Esophagus mucosa (tissue), 1 donor: ENCODE measurements around the gene NOX5. TPM values are rescaled to one million over a fixed set of nuclear protein-coding genes. Genes with fewer than 3 reads are reported as not detected.

ENCODE experiments used
- ATAC-seq: fragments of 200-7000 bp; cut with Tn5 transposase; one replicate; pipeline ENCODE4 v1.9.1; 2020
- total RNA-seq: library from RNA; stranded (reverse); gene quantifications from one replicate; pipeline ENCODE4 v1.2.4, GENCODE V29; 2023
- donor health status: DM: yes; HTN: yes; CAD: no.

Gene NOX5
- total RNA-seq, 1 donor from 2014 or later = 0.44 TPM

DNA sequence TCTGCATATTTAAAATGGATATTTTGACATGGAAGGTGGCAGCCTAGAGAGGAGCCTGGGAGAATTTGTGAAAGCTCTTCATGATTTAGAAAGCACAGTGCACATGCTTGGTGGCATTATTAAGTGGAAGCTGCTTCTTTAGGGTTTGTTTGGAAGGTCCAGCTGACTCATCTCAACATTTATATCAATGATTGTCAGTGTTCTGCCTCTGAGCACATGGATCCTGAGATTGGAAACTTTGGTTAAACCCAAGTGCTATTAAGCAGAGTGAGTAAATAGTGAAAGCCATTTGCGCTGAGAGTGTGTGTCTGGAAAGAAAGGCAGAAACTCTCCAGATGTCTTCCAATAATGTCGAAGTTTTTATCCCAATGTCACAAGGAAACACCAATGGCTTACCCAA, 7.4 kb downstream of the NOX5 start:
- ATAC-seq = no peak

DNA sequence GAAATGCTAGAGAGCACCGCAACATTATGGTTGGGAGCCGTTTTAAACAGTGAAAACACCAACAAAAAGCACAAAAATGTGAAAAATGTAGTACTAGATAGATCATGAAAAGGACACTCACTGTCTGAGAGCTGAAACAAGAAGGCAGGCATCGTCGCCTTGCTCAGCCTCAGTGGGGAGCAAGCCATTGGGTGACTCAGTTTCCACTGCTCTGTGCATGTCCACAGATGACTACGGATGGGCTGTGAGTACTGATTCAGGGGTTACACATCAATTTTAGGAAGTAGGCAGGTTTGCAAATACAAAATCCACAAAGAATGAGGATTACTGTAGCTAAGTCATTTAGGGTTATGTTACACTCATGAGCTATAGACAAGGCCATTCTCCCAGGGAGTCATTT, 10.8 kb downstream of the NOX5 start:
- no peak for ATAC-seq

DNA sequence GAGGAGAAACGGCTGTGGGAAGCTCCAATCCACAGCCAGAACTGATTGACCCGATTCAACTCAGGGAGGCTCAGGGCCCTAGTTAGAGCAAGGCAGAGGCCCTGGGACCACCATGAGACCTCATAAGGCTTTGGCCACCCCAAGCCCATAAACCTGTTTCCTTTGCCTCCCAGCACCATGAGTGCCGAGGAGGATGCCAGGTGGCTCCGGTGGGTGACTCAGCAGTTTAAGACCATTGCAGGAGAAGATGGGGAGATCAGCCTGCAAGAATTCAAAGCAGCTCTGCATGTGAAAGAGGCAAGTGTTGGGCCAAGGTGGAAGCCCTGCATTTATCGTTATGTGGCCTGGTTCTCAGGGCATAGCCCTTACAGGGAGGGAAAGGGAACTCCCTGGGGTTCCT, 11.9 kb downstream of the NOX5 start:
- no peak for ATAC-seq

DNA sequence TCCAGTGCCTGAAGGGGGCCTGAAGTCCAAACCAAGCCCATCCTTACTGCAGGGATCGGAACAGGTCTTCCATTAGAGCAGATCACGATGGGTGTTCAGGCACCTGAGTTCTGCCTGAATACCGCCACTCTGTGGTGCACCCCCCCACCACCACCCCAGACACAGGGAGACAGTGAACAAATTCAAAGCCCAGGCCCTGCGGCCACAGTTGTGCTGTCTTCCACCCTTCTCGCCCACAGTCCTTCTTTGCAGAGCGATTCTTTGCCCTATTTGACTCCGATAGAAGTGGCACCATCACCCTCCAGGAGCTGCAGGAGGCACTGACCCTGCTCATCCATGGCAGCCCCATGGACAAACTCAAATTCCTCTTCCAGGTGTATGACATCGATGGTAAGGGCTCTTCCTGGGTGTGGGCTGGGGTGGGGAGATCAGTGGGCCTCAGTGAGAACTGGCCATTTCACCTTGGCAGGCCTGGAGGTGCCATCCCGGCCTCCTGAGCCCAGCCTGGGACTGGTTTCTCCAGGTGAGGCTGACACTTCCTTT, 13.6 kb downstream of the NOX5 start:
- ATAC-seq = no peak

DNA sequence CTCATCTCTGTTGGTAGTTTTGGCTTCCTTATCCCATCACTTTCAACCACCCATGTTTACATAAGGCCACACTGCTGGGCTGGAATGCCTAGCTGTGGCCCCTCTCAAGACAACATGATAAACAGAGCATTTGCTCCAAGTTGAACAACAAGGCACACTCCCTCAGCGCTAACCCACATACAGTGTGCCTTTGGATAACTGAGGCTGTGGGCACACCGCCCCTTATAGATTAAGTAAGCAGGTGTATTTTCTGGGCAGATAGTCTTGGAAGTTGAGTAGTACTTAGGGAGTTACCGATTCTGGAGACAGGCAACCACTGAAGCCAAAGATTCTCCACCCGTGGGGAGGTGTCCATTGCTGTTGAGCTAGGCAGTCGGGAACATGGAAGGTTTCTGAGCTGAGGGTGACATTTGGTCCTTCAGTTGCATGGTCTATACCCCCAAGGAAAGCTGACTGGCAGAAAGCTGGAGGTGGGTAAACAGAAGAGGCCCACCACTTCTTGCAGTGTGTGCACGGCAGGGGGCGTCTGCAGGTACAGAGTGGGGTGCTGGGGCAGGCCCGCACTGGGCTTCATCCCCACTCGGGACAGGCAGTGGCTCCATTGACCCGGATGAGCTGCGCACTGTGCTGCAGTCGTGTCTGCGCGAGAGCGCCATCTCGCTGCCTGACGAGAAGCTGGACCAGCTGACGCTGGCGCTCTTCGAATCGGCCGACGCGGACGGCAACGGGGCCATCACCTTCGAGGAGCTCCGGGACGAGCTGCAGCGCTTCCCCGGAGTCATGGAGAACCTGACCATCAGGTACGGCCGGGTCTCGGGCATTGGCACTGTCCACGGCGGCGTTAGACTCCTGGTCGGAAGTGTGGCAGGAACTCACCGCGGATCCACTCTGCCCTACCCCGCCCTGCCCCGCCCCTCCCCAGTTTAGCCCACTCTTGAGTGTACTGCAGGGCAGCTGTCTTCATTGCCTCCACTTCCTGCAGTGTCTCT, 16.8 kb downstream of the NOX5 start:
- peak; percentile 29 for ATAC-seq

DNA sequence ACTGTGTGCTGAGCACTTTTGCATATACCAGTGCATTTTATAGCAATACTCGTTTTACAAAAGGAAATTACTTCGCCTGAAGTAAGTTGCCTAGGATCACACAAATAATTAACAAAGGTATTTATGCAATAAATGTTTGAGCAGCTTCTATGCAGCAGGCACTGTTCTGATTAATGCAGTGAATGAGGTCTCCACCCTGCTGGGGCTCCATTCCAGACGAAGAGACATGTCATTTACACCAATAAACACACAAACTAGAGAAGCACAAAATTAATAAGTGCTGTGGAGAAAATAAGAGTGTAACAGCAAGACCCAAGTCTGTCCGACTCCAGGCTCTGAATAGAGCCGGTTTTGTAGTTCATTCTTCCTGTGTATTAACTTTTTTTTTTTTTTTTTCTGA, 17.5 kb downstream of the NOX5 start:
- no peak for ATAC-seq

DNA sequence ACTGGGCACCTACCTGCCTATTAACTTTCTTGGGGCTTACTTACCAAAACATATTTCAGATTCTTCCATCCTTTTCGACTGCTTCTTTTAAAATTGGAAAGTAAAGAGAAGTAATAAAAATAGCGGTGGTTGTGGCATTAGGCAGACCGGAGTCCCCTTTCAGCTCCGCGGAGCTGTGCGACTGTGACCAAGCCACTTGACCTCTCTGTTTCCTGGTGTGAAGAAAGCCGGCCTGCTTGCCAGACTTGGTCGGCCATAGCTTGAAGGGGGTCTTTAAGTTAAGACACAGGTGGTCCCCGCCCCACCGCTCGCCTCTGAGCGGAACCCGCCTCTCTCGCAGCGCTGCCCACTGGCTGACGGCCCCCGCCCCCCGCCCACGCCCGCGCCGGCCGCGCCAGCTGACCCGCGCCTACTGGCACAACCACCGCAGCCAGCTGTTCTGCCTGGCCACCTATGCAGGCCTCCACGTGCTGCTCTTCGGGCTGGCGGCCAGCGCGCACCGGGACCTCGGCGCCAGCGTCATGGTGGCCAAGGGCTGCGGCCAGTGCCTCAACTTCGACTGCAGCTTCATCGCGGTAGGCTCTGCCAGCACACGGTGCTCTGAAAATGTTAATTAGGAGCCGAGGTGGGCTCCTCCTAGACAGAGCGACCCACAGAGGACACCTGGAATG, 18.3 kb downstream of the NOX5 start:
- ATAC-seq = no peak

DNA sequence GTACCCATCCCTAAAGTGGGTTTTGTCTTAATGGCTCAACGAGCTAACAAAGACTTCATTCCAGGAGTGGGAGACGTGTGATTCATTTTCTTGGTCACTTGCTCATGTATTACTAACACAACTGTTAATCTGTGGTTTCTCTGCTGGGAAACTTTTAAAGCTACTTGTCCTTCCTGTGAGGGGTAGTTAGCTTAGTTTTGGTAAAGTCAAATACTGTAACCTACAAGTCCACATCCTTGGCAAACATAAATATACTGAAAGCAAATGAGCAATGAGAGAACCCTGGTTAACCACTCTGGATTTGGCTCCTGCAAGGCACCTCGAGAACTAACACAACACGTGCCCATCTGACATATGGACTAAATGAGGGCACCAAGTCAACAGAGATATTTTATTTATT, 19.9 kb downstream of the NOX5 start:
- ATAC-seq = peak; percentile 21

DNA sequence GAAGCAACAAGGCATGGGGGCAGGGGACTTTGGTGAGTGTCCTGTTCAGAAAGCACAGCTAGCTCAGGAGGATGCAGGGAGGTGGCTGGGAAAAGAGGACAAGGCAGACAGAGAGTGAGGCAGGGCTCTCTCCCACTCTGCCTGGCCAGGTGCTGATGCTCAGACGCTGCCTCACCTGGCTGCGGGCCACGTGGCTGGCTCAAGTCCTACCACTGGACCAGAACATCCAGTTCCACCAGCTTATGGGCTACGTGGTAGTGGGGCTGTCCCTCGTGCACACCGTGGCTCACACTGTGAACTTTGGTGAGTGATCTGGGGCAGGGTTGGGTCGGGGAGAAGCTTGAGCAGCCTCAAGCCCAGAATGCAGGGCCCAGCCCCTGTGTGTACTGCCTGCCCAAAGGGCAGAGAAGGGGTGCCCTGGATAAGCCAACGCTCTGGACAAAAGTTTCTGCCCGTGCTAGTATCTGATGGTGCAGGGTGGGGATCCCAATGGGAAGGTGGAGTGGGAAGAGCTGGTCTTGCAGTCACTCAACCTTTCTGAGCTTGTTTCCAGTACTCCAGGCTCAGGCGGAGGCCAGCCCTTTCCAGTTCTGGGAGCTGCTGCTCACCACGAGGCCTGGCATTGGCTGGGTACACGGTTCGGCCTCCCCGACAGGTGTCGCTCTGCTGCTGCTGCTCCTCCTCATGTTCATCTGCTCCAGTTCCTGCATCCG, 20.9 kb downstream of the NOX5 start:
- peak; percentile 94 for ATAC-seq

DNA sequence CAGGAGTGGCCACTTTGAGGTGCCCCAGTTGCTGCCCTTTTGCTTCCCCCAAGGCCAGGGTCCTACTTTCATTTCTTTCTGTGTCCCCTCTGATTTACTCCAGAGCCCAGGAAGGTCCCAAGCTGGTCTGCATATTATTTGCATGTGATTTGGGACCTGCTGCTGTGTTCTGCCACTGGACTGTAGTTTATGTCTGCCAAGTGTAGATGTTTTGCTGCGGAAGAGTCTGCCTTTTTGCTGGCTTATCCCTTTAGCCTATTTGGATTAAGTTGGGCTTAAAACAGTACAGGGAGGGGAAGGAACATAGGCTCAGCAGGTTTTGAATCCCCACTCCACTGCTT, 21.4 kb downstream of the NOX5 start:
- no peak for ATAC-seq

DNA sequence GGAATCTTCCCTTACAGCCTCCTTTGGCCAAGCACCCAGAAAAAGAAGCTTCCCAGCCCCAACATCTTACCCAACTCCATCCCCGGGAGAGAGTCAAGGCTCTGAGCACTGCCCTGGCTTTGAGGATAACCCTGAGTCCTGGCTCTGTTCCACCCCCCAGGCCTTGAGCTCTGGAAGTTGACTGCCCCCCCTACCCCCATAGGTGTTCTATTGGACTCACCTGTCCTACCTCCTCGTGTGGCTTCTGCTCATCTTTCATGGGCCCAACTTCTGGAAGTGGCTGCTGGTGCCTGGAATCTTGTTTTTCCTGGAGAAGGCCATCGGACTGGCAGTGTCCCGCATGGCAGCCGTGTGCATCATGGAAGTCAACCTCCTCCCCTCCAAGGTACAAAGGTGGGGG, 22.3 kb downstream of the NOX5 start:
- no peak for ATAC-seq

DNA sequence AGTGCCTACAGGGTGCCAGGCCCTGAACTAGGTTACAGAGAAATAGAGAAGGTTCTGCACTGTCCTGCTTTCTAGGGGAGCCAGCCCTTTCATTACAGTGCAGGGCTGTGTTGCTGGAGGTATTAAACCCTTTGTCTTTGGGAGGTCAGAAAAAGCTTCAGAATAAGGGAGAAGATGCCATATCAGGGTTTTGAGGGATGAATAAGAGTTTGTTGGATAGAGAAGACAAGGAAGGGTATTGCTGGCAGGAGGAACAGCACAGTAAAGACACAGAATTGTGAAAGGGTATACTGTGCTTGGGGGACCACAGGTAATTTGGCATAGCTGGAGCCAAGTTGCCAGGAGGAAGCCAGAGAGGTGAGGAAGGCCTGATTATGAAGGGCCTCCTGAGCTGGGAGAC, 23.0 kb downstream of the NOX5 start:
- no peak for ATAC-seq

DNA sequence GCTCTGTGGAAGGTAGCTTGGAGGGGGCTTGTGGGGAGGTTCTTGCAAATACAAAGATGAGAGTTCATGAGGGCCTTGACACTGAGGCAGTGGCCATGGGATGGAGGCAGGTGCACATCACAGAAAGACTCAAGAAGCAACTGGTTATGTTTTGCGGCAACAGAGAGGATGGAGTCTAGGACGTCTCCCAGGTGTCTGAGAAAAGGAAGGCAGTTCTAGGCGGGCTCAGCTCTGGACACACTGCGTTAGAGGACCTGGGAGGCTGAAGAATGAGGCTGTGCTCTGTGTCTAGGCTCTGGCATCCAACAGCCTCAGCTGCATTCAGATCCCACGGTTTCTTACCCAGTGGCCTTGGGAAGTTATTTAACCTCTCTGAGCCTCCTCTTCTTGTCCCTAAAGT, 23.5 kb downstream of the NOX5 start:
- no peak for ATAC-seq

DNA sequence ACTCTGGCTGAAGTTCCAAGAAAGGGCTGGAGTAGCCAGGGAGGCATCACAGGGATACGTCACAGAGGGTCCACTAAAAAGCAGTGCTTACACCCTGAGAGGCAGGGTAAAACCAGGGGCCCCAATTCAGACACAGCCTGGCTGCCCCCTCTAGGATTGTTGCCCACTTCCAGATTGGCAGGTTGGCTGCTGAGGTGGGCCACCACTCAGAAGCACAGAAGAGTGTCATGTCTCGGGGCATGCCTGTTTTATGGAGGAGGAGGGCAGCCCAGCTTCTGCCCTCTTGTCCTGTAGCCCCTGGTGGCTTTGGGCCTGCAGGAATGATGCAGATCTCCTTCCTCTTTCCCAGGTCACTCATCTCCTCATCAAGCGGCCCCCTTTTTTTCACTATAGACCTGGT, 24.0 kb downstream of the NOX5 start:
- no peak for ATAC-seq

DNA sequence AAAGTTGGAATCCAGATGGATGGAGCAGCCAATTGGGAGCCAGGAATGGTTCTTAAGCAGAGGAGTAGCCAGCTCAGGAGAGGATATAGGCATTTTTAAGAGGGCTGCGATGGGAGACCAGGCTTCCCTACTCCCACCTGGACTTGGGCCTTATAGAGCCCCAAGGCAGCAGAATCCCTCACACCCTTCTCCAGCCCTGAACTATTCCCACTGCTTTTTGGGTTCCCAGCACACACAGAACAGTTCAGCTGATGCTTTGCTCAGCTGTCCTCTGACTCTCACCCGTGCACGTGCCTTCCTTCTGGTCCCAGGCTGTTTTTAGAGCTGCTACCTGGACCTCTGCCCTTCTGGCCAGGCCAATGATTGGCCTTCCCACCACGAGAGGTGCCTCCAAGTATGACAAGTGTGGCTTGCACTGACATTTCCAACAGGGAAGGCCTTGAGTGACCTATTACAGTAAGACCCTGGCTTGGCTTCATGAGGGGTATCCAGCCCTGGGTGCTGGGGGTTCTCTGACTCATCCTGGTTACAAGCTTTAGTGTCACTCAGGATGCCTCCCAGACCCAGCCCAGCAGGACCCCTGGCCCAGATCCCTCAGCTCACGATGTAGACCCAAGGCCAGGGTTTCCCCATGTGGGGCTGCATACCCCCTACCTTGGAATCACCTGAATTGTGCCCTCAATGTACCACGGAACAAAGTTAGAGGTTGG, 25.2 kb downstream of the NOX5 start:
- no peak for ATAC-seq

DNA sequence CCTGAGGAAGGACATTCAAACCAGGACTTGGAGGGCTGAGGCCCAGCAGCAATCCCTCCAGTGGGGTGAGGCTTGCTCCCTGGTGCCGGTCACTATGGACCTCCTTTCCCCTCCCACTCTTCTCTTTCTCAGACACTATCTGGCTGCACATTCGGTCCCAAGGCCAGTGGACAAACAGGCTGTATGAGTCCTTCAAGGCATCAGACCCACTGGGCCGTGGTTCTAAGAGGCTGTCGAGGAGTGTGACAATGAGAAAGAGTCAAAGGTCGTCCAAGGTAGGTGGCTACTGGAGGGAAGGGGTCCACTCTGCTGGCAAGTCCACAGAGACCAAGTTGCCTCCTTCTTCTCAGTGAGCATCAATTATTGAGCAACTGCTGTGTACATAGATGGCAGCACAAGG, 28.0 kb downstream of the NOX5 start:
- ATAC-seq = no peak

DNA sequence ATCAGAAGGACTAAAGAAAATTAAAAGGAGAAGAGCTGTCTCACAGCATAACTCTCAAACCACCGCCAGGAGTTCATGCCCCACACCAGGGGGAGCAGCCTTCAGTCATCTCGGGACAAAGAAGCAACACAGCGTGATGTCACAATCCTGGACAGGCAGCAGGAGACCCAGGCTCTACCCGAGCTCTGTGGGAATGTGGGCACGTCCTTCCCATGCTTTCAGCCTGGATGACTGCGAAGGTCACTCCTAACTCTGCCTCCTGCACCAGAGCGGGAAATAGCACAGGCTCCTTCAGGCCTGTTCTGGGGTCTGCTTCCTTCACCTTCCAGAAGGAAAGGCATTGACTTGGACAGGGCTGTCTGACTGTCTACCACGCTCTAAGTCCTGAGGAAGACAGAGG, 31.3 kb downstream of the NOX5 start:
- ATAC-seq = no peak

DNA sequence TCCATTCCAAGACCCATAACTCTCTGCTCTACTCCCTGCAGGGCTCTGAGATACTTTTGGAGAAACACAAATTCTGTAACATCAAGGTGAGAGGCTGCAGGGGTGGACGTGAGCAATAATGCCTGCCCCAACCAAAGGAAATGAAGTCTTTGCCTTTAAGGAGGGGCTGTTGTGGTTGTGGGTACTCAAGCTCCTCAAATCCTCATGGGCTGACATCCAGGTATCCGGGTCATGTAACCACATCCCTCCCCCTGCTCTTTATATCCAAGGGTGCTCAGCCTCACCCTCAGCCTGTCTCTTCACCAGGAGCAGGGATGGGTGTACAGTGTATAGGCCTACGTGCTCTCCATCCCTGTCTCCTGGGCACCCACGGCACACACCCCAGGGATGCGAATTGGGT, 32.3 kb downstream of the NOX5 start:
- ATAC-seq = no peak

DNA sequence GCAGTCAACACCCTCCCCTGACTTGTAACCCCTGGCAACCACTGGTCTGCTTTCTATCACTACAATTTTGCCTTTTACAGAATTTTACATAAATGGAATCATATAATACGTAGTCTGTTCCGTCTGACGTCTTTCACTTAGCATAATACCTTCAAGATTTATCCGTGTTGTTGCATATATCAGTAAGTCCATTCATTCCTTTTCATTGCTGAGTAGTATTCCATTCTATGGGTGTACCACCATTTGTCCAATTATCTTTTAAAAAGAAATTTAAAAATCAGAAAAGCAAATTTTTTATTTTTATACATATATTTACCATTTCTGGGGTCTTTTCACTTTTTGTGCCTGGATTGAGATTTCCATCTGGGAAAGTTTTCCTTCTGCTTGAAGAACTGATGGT, 35.5 kb downstream of the NOX5 start:
- no peak for ATAC-seq

DNA sequence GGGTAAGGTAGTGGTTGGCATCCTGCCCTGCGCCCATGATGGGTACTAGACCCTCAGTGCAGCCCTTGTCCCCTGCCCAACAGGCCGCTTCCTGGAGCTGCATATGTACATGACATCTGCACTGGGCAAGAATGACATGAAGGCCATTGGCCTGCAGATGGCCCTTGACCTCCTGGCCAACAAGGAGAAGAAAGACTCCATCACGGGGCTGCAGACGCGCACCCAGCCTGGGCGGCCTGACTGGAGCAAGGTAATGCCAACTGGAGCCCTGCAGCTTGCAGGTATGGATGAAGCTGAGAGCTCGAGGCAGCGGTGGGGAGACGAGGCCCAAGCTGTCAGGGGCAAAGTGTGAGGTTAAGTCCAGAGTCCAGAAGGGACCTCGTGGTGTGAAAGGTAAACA, 40.8 kb downstream of the NOX5 start:
- no peak for ATAC-seq

DNA sequence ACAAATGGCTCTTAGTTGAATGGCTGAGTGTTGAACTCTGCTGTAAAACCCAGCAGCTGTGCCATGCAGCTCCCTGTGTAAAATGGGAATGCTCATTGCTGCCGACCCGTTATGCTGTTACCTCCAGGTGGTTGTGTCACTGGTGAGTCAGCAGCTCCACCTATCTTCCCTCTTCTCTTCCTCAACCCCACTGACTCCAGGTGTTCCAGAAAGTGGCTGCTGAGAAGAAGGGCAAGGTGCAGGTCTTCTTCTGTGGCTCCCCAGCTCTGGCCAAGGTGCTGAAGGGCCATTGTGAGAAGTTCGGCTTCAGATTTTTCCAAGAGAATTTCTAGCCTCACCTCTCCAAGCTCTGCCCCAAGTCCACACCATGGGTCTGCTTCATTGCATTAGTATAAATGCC, 41.9 kb downstream of the NOX5 start:
- peak; percentile 42 for ATAC-seq

DNA sequence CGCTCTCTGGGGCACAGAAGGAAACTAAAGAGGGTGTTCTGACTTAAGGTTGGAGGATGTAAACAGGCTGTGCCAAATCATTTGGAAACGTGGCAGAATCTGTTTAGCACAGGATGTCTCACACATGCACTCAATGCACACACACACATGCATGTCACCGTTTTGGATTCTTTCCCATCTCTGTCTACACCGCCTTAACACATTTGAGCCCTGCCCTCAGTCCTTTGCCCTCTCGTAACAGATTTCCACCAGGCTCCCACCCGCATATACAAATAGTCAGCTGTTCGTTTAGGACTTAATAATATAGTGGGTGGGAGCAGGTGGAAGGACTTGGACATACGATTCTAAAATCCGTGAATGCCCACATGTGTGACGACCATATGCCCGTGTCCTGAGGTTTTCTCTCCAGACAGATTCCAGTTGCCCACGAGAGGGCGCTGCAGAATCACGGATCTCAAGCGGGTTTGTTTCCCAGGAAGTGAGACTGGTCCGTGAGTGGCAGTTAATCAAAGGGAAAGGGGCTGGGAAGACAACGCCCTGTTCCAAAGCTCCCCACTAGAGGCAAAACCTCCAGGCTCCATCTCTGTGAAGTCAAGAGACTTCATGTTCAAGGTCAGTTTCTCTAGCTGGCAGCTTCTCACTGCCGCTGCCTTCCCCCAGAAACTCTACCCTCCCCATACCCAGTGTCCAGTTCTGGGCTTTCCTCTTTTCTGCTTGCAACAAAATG, 44.5 kb downstream of the NOX5 start:
- ATAC-seq = peak; percentile 64
